Parathyroid adenoma (tissue), 2 donors: ENCODE data around the gene OSGEP.
A peak's percentile ranks its signal among the peaks of the same experiment; 100 is the strongest.

Experiments
- H2AFZ ChIP-seq: fragments of 300-600 bp; sonication (generic); one replicate; pipeline ENCODE4 v1.7.0; 2017; ENCODE audit warnings: antibody characterized with exemption, mild to moderate bottlenecking
- H3K27ac ChIP-seq: fragments of 300-600 bp; sonication (generic); one replicate; pipeline ENCODE4 v1.7.0; 2017
- H3K27me3 ChIP-seq: fragments of 300-600 bp; sonication (generic); one replicate; pipeline ENCODE4 v1.7.0; 2017; ENCODE audit warnings: low read length; ENCODE audit not compliant: control insufficient read depth, insufficient read depth
- H3K36me3 ChIP-seq: fragments of 300-600 bp; sonication (generic); one replicate; pipeline ENCODE4 v1.7.0; 2017; ENCODE audit warnings: low read length; ENCODE audit not compliant: control insufficient read depth, insufficient read depth
- H3K4me1 ChIP-seq: fragments of 300-600 bp; sonication (generic); one replicate; pipeline ENCODE4 v1.7.0; 2017; ENCODE audit warnings: control low read depth
- H3K4me2 ChIP-seq: fragments of 300-600 bp; sonication (generic); one replicate; pipeline ENCODE4 v1.7.0; 2017; ENCODE audit warnings: low read length
- H3K4me3 ChIP-seq: fragments of 300-600 bp; sonication (generic); one replicate; pipeline ENCODE4 v1.7.0; 2017; ENCODE audit warnings: low read depth, low read length
- H3K79me2 ChIP-seq: fragments of 300-600 bp; sonication (generic); one replicate; pipeline ENCODE4 v1.7.0; 2017; ENCODE audit warnings: control low read depth
- H3K9ac ChIP-seq: fragments of 300-600 bp; sonication (generic); one replicate; pipeline ENCODE4 v1.7.0; 2017; ENCODE audit warnings: mild to moderate bottlenecking
- H3K9me3 ChIP-seq: fragments of 300-600 bp; sonication (generic); one replicate; pipeline ENCODE4 v1.7.0; 2017; ENCODE audit warnings: low read length; ENCODE audit not compliant: control insufficient read depth
- TF ChIP-seq, protein P1 (sequence below): fragments of 300-600 bp; sonication (generic); IDR thresholded peaks from one replicate; pipeline ENCODE4 v1.7.0; 2017; ENCODE audit warnings: antibody characterized with exemption, mild to moderate bottlenecking
- donor health status: primary hyperparathyroidism.

OSGEP gene

DNA sequence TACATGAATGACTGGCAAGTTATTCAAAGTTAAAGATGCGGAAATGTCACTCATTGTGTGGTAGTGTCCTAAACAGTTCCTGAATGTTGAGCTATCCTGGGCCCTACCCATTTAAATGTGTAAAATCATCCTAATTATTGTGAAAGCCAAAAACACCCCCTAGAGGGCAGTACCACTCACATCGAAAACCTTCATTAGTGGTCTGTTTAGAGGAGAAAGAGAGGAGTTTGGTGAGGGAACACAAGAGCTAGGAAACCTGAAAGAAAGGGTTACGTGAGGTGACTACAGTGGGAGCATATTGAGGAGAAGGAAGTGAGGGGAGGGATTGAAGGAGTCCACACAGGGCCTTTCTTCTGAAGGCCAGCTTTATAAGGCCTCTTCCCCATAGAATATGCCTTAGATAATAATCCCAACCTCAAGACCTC, 38.8 kb downstream of the OSGEP start:
- TF ChIP-seq, protein P1, sequence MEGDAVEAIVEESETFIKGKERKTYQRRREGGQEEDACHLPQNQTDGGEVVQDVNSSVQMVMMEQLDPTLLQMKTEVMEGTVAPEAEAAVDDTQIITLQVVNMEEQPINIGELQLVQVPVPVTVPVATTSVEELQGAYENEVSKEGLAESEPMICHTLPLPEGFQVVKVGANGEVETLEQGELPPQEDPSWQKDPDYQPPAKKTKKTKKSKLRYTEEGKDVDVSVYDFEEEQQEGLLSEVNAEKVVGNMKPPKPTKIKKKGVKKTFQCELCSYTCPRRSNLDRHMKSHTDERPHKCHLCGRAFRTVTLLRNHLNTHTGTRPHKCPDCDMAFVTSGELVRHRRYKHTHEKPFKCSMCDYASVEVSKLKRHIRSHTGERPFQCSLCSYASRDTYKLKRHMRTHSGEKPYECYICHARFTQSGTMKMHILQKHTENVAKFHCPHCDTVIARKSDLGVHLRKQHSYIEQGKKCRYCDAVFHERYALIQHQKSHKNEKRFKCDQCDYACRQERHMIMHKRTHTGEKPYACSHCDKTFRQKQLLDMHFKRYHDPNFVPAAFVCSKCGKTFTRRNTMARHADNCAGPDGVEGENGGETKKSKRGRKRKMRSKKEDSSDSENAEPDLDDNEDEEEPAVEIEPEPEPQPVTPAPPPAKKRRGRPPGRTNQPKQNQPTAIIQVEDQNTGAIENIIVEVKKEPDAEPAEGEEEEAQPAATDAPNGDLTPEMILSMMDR, result peak; percentile 71
- peaks cover 25% of the 10 kb centered on the region for H3K4me1 ChIP-seq
- no peak overlapping the region for H3K4me3 ChIP-seq
- H3K27ac ChIP-seq, result no peak overlapping the region
- no peaks in the 10 kb centered on the region for H3K9me3 ChIP-seq
- no peak overlapping the region for H3K9ac ChIP-seq
- H2AFZ ChIP-seq, result peak overlapping the region; percentile 61
- H3K36me3 ChIP-seq, result no peaks in the 10 kb centered on the region
- H3K27me3 ChIP-seq, result no peaks in the 10 kb centered on the region
- no peaks in the 10 kb centered on the region for H3K79me2 ChIP-seq
- no peak overlapping the region for H3K4me2 ChIP-seq

DNA sequence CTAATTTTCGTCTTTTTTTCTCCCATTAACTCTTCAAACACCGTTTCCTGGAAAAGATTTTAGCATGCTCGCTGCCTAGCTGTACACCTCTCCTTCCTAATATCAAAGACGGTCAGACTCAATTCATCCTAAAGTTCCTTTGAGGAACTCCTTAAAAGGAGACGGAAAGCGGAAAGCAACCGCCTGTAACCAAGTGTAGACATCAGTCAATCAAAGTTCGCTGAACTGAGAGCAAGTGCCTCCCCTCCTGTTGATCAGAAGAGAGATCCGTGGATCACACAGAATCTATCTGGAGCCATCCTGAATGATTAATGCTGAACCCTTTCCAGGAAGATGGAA, 40.9 kb downstream of the OSGEP start:
- no peaks in the 10 kb centered on the region for H3K27me3 ChIP-seq

DNA sequence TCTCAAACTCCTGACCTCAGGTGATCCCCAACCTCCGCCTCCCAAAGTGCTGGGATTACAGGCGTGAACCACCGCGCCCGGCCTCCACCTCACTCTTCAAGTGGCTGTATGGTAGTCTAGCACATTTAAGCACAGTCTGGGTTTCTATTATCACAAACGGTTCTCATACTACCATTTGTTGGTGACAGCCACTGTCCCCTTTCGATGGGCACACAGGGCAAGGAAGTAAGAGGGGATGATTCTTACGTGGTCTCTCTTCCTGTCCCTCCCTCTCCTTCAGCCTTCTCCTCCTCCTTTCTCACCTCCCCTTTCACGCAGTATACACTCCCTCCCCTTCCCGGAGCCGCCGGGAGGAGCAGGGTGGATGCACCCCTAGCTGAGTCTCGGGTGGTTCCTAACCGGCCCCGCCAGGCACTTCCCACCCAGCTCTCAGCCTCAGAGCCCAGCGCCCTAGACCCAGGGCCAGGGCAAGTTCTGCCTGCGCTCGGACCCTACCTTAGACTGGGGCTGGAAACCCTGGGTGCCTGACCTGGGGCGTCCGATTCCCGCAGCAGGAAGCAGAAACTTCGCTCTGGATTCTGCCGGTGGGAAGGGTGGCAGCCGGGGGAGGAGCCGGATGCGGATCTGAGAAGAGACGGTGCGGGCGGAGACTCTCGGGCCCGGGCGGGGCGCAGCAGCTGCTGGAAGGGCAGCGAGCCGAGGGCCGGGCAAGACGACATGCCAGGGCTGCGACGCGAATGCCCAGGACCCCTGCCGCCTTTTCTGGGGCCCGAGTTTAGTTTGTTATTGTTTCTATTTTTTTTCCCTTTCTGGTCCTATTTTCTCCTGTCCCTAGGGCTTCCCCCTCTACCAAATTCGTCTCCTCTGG, 41.5 kb downstream of the OSGEP start, which contains the start of gene TEP1:
Gene TEP1 (minus strand): TSS at position 626 of the 868 bp plus-strand sequence. CDS start 5,062 bp downstream, outside the sequence.
- peak within 1 kb of the TSS; percentile 84 for H3K4me2 ChIP-seq
- H3K27ac ChIP-seq, result peak within 1 kb of the TSS; percentile 98
- peak within 1 kb of the TSS; percentile 84 for H3K9ac ChIP-seq
- H3K27me3 ChIP-seq, result no peaks in the 10 kb centered on the region
- TF ChIP-seq, protein P1, result no peak
- no peaks in the 10 kb centered on the region for H3K36me3 ChIP-seq
- H3K9me3 ChIP-seq, result no peaks in the 10 kb centered on the region
- H2AFZ ChIP-seq, result peak within 1 kb of the TSS; percentile 95
- H3K4me3 ChIP-seq, result peak within 1 kb of the TSS; percentile 94
- H3K4me1 ChIP-seq, result peaks cover 14% of the 10 kb centered on the region
- no peaks in the 10 kb centered on the region for H3K79me2 ChIP-seq

More for the DNA sequence above, 40.9 kb downstream of the OSGEP start:
- no peaks in the 10 kb centered on the region for H3K36me3 ChIP-seq
- H3K27ac ChIP-seq, result peak overlapping the region; percentile 98
- peak overlapping the region; percentile 84 for H3K4me2 ChIP-seq
- H3K9me3 ChIP-seq, result no peaks in the 10 kb centered on the region
- no peaks in the 10 kb centered on the region for H3K79me2 ChIP-seq
- peak overlapping the region; percentile 94 for H3K4me3 ChIP-seq
- H2AFZ ChIP-seq, result peak overlapping the region; percentile 95
- H3K9ac ChIP-seq, result peak overlapping the region; percentile 84
- TF ChIP-seq, protein P1, result no peak
- H3K4me1 ChIP-seq, result peaks cover 20% of the 10 kb centered on the region

DNA sequence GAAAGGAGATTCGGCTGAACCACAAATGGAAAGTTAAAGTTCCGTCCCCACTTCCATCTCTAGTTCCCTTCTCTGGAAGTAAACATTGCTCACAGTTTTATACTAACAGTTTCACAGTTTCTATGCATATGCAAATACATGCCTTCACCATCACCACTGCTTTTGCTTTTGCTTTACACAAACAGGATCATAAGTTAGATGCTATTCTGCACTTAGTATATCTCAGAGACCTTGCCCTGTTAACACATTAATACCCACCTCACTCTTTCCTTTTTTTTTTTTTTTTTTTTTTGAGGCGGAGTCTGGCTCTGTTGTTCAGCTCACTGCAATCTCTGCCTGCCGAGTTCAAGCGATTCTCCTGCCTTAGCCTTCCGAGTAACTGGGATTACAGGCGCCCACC, 42.2 kb downstream of the OSGEP start:
- TF ChIP-seq, protein P1, result no peak
- H3K27ac ChIP-seq, result peak overlapping the region; percentile 98
- H2AFZ ChIP-seq, result peak overlapping the region; percentile 95
- H3K36me3 ChIP-seq, result no peaks in the 10 kb centered on the region
- H3K4me2 ChIP-seq, result peak overlapping the region; percentile 84
- no peaks in the 10 kb centered on the region for H3K9me3 ChIP-seq
- H3K27me3 ChIP-seq, result no peaks in the 10 kb centered on the region
- H3K4me3 ChIP-seq, result peak overlapping the region; percentile 94
- no peak overlapping the region for H3K9ac ChIP-seq
- peaks cover 7% of the 10 kb centered on the region for H3K4me1 ChIP-seq
- no peaks in the 10 kb centered on the region for H3K79me2 ChIP-seq
